Stimulated activated CD4-positive, alpha-beta T cell treated with anti-CD3 and anti-CD28 coated beads, Interleukin-2, amount 100 ng/mL, for 24 hours (primary cell): ENCODE data around the gene USP15.

Experiments
- DNase-seq, 2 donors: peaks; one replicate each; pipeline ENCODE4 v3.0.0-alpha.2; 2020

The USP15 gene

DNA sequence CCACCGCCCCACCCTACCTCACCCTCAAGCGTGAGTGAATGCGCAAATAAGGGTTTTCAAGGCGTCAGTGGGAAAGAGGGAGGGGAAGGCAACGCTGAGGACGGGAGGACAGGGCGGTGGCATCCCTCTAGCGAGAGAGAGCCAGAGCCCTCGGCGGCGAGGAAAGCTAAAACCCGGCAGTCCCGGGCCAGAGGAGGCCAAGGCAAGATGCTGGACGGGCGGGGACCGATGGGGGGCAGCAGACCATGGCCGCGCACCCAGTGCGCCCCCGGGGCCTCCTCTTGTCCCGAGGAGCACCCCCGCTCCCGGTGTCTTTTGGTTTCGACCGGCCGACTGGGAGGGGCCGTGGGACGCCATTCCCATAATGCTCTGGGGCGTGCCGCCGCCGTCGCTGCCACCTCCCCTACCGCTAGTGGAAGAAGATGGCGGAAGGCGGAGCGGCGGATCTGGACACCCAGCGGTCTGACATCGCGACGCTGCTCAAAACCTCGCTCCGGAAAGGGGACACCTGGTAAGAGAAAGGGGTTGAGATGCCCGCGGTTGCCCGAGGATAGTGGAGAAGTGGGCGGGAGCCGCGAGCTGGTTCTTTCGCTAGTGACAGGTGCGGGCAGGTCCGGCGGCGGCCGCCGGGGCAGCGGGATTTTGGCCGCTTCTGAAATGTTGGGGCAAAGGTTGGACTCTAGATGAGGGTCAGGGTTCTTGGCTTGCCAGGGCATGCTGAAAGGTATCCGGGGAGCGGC is at the start of gene USP15:
USP15 (plus strand) TSS at position 412 of the 740 bp plus-strand sequence; CDS start at position 423, 11 bp downstream.
- DNase-seq = peak; percentile 95 to 96

- peak; percentile 39 to 48 for DNase-seq
Measured at GRCh38 chr12:62210422-62210821, 49.8 kb upstream of the USP15 start.

GRCh38 chr12:62211510-62211909 is 48.7 kb upstream of the USP15 start:
- DNase-seq = no peak

- no peak for DNase-seq
Measured at GRCh38 chr12:62214846-62215245, 45.4 kb upstream of the USP15 start.

DNA sequence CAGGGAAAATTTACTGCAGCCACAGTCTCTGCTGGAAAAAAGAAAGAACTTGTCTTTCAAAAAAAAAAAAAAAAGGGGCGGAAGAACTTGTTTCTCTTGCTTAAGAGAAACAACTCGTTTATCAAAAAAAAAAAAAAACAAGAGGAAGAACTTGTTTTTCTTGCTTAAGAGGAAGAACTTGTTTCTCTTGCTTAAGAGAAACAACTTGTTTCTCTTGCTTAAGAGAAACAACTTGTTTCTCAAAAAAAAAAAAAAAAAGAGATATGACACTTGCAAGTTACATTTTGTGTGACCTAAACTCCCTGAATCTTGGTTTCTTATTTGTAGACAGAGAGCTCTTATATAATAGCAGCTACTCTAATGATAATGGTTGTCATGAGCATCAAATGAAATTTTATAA is 44.7 kb upstream of the USP15 start:
- no peak for DNase-seq

DNA sequence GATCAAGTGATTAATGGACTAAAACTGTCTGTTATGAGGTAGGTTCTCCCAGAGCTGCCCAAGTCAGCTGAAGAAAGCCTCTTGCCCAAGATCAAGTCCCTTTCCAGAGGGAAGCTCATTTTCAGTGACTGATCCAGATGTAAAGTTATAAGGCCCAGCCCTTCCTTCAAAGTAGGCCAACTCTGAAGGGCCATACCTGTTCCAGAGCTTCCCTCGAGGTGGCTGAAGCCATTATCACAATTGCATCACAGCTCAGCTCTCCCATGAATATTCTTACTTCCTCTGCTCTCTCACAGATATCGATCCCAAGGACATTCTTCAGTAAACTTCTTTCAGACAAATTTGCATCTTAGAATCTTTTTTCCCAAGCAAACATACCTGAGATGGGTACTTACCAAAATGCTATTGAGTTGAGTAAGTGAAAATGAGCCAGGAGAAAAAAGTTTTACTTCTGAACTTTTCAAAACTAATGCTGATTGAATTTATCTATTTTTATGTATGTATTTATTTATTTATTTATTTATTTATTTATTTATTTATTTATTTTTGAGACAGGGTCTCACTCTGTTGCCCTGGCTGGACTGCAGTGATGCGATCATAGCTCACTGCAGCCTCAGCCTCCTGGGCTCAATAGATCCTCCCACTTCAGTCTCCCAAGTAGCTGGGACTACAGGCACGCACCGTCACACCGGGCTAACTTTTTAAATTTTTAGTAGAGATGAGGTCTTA is 42.6 kb upstream of the USP15 start:
- DNase-seq = no peak

GRCh38 chr12:62221107-62221506 is 39.1 kb upstream of the USP15 start:
- no peak for DNase-seq

GRCh38 chr12:62224601-62225000 is 35.6 kb upstream of the USP15 start:
- DNase-seq = no peak

GRCh38 chr12:62227091-62227490 is 33.1 kb upstream of the USP15 start:
- no peak for DNase-seq

DNA sequence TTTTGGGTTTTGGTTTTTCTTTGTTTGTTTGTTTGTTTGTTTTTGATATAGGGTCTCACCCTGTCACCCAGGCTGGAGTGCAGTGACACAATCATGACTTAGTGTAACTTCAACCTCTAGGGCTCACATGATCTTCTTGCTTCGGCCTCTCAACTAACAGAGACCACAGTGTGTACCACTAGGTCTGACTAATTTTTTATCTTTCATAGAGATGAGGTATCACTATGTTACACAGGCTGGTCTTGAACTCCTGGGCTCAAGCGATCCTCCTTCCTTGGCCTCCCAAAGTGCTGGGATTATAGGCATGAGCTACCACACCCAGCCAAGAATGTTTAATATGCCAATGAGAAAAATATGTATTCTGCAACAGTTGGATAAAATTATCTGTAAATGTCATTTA is 29.6 kb upstream of the USP15 start:
- no peak for DNase-seq

DNA sequence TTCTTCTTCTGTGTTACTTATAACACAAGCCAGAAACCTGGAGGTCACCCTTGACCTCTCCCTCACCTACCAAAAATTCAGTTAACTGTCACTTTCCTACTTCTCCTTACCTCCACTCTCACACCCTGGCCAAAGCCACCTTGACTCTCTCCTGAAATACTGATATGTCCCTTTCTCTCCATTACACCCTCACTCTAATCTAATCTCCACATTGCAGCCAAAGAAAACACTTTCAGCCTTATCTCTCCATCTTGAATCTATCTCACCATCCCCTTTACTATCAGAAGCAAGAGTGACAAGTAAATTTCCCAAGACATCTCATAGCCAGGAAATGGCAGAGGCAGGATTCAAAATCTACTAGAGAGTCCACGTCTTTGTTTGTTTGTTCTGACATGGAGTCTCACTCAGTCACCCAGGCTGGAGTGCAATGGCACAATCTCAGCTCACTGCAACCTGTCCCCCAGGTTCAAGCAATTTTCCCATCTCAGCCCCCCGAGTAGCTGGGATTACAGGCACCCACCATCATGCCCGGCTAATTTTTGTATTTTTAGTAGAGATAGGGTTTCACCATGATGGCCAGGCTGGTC is 28.0 kb upstream of the USP15 start:
- no peak for DNase-seq

DNA sequence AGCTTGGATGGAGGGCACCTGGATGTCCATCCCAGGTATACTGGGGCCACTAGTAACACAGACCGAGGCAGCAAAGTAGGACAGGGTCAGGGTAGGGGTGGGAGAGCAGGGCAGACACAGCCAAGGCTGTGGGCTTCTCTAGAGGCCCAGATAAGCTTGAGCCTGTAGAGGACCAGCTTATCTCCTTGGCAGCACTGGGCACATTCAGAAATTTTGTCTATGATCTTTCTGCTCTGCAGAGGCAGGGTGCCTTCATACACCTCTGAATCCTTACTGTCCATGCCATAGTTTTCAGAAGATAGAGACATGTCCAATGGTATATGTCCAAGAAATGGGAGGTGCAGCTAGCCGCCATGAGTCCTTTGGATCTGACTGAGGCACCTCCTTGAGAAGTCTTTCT is 26.4 kb upstream of the USP15 start:
- no peak for DNase-seq

DNA sequence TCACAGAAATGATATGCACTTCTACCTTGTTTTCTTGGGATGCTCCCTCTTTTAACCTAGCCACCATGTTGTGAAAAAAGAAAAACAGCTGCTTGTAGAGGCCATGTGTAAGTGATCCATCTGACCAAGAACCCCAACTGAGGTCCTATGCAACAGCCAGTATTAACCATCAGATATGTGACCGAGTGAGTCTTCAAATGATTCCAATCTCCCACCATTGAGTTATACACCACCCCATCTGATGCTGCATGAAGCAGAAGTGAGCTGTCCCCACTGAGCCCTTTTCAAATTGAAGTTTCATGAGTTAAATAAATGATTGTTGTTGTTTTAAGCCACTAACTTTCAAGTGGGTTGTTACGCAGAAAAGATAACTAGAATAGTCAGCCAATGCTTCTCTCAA is 20.6 kb upstream of the USP15 start:
- DNase-seq = no peak

DNA sequence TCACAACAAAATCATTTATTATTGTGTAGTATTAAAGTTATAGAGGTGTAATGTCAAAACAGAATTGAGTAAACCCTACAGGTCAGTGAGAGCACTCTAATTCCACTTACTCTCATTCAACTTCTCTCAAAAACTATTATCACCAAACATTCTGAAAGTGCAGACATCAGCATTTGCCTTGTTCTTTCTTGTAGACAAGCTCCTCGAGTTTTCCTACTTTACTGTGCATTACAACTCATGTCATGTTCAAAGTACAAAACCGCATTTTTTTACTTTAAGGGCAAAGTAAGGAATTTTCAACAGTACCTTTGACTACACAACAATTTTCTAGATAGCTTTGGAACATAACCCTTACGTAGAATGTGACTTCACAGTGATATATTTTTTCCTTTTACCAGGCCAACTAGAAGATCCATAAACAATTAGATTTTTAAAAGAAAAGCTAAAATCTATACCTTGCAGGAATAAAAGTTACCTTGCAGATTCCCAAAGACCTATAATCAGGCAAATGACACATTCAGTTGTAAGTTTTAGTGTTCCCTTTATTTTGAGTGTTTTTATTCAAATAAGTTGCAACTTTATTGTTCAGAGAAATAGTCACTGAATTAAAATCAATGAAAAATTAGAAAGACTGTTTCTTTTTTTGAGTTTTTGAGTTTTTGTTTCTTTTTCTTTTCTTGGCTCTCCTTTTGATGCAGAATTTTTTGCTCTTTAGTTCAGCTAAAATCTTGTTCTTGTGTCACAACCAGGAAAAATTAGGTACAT is 12.7 kb upstream of the USP15 start:
- DNase-seq = no peak

GRCh38 chr12:62248873-62249272 is 11.3 kb upstream of the USP15 start:
- no peak for DNase-seq

DNA sequence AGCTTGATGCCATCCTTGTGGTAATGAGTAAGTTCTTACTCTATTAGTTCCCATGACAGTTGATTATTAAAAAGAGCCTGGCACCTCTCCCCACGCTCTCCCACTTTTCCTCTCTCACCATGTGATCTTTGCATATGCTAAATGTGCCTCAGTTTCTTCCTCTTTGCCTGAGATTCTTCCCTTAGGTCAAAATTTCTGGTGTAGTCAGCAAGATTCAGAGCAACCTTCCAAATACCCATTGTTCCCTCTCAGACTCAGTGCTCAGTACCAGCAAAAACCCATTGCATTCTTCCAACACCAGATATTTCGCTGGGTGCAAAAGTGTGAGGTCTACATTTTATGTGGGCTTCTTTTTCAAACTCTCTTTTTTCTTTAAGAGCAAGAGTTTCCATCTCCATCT is 10.8 kb upstream of the USP15 start:
- no peak for DNase-seq

DNA sequence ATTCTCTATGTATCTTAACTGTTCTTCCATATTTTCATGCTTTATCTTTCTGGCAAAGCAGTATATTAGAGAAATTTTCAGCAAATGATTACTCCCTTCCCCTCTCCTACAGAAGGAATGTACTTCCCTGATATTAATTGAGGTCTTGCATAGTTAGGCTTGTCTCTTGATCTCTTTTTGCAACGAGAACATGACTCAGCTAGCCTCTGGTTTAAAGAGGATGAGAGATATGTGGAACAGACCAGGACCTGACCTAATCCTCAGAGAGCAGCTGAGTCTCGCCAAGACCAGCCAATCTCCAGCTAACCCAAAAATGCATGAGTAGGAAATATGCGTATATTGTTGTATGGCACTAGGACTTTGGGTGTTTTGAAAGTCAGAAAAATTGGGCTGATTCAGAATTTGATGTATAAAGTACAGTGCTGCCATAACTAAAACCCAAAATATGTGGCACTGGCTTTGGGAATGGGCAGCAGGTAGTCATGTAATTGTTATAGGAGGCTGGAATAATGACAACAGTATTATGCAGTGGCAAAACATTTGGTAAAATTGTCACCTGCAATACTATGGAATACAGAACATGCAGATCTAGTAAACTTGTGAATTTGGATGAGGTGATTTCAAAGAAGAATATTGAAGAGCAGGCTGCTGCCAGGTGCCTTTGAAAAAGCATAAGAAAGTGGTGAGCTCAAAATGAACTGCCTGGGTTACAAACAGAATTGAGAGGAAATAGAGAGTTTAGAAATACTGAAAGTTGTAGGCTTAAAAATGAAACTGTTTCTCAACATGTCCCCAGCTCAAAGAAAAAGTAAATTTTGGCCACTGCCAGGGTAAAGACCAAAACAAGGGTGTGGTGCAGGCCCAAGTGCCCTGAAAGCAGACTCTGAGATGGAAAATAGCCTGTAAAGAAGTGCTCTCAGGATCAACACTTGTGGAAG is 9.3 kb upstream of the USP15 start:
- no peak for DNase-seq

DNA sequence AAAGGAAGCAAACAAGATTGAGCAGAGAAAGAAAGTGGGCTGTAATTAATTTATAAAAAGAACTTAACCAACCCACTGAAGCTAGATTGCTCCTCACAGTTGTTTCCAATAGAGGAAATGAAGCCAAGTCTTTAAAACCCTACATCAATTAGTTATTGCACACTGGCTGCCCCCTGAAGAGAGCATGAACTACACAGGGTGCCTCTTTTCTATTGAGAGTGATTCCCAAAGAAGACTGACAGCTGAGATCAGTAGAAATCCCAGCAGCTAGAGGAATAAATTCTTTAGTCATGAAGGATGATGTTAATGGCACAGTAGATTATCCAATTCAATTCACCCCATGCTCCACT is 8.6 kb upstream of the USP15 start:
- no peak for DNase-seq

DNA sequence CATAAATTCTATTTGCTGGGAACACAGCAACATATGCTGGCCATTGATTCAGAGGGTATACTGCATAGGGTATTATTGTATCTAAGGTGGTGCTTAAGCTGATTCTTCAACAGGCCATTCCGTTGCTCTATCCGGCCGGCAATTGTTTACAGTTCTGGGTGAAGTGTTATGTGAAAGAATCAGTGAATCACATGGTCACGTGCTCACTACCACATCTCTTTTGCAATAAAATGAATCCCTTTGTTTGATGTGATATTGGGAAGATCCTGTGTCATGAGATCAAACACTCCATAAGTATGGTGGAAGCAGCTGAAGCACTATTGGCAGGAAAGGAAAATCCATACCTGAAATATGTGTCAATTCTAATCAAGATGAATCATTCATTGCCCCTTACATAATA is 7.6 kb upstream of the USP15 start:
- DNase-seq = no peak

DNA sequence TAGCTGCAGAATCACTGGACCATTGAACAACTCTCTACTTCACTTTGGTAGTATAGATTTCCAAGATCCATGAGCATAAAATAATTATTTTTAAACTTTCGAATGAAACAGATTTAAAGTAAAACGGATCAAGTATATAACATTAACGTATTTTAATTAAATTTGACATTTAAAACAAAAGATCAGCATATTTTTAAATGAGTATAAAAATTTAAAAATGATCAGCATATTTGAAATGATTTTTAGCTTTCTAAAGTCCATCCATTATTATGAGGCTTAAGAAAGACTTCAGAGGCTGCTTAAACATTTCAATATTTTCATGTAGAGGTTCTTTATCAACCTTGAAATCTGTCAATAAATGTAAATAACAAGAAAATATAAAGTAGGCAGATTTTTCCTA is 5.2 kb upstream of the USP15 start:
- no peak for DNase-seq

DNA sequence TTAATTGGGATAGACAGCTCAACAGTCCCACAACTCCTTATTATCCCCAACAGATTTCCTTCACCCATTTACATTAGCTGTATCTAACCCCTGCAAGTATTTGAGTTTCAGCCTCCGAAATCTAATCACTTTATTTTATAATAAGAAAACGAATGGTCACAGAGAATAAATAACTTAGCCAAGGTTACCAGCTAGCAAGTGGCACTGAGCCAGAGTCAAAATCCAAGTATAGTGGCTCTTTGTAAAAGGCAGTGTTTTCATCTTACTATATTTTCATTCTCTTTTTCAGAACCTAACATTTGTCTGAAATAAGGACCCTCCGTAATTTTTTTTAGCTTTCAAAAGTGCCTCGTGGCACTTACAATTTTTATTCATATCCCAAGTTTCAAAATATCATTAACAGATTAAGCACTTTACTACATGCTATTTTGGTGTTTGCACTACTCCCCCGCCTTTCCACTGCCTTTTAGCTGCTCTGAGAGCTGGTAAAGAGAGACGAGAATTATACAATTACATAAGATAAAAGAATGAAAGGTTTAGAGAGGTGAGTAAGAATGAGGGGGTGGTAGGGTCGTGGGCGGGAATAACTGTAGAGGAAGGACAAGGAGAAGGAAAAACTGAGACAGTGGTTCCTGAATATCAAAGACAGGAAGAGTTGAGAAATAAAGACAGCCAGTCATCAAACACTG is 3.7 kb upstream of the USP15 start:
- DNase-seq = peak; percentile 71 to 77

DNA sequence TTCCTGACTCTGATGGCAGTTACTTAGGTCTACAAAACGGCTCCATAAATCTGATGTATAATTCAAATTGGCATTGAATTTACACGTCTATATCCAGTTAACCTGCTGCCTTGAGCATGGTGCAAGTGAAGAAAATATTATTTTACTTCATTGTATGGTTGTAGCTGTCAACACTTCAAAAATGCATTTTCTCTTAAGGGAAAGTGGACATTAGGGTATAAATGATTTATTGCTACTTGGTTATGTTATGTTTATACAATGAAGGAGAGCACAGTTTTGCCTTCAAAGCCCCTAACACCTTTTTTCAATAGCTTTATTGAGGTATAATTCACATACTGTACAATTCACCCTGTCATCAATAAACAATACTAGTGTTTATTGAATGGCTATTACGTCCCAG is 2.0 kb upstream of the USP15 start:
- DNase-seq = no peak
